ENCODE data around the gene TSNAX.

DNA sequence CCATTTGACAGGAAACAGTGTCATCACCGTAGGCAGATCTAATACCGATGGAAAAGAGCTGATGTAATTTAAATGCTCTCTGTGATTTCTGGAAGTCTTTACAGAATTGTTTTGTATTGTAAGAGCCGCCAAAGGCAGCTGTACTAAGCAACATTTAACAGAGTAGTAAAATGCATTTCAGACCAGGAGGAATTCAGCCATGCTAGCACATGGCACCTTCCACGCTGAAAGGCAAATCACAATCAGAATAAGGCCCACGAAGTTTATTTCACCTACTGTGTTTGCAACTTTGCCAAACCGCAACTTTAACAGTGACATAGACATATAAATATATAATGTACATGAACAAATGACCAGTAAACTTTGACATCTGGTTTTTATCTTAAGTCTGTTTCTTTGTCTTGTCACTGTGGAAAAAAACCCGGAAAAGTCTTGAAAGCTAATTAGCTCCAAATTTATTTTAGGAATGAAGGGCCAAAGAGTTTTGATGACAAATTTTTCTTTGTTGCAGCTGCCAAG lies 72.0 kb downstream of the TSNAX start:
- TF ChIP-seq CTCF (conservative IDR thresholded peaks at IDR 0.05) (no peak), ZFX (IDR thresholded peaks at IDR 0.05) (no peak)
